Subcutaneous abdominal adipose tissue (tissue), 5 donors: ENCODE measurements around the gene ZNF618.

Source experiments
- H3K27ac ChIP-seq: one replicate; pipeline ENCODE4 v1.7.0; 2013; ENCODE audit warnings: low read depth, mild to moderate bottlenecking, inconsistent platforms, low read length, moderate library complexity
- H3K27me3 ChIP-seq, 5 donors: one replicate each; pipeline ENCODE4 v1.7.0; 2013; ENCODE audit warnings: low read length in 5 of 5, inconsistent platforms in 1 of 5; ENCODE audit not compliant: control insufficient read depth in 5 of 5, insufficient read depth in 4 of 5
- H3K36me3 ChIP-seq, 5 donors: one replicate each; pipeline ENCODE4 v1.7.0; 2013; ENCODE audit warnings: low read length in 5 of 5; ENCODE audit not compliant: control insufficient read depth in 5 of 5, insufficient read depth in 5 of 5
- H3K4me1 ChIP-seq, 5 donors: one replicate each; pipeline ENCODE4 v1.7.0; 2013; ENCODE audit warnings: low read length in 5 of 5, mild to moderate bottlenecking in 3 of 5, moderate library complexity in 1 of 5; ENCODE audit not compliant: control insufficient read depth in 5 of 5, insufficient read depth in 5 of 5
- H3K4me3 ChIP-seq, 5 donors: one replicate each; pipeline ENCODE4 v1.7.0; 2013; ENCODE audit warnings: low read length in 5 of 5, low read depth in 1 of 5
- H3K9ac ChIP-seq, 5 donors: one replicate each; pipeline ENCODE4 v1.7.0; 2013; ENCODE audit warnings: low read length in 5 of 5, mild to moderate bottlenecking in 4 of 5, moderate library complexity in 3 of 5
- H3K9me3 ChIP-seq, 5 donors: one replicate each; pipeline ENCODE4 v1.7.0; 2013; ENCODE audit warnings: low read length in 5 of 5; ENCODE audit not compliant: control insufficient read depth in 5 of 5
- donor health status: healthy.
- donor health status: healthy.
- donor health status: healthy.
- donor health status: healthy.
- donor health status: healthy.

The ZNF618 gene

GRCh38 chr9:114058688-114059046 is 182.6 kb downstream of the ZNF618 start:
- Histone ChIP-seq H3K36me3 (peaks cover 0 to 11% (median 3%) of the 10 kb centered on the region in 5 donors), H3K4me3 (no peak overlapping the region), H3K9ac (no peak overlapping the region), H3K9me3 (peaks cover 0 to 1% (median 0%) of the 10 kb centered on the region in 5 donors), H3K4me1 (peaks cover 2 to 16% (median 13%) of the 10 kb centered on the region in 5 donors), H3K27ac (no peak overlapping the region), H3K27me3 (peaks cover 0 to 10% (median 7%) of the 10 kb centered on the region in 5 donors)

GRCh38 chr9:114059047-114059803 is 183.1 kb downstream of the ZNF618 start:
- H3K9ac ChIP-seq, result peak overlapping the region in 1 of 5 donors; percentile 16
- peaks cover 0 to 10% (median 7%) of the 10 kb centered on the region in 5 donors for H3K27me3 ChIP-seq
- H3K4me3 ChIP-seq, result no peak overlapping the region
- H3K4me1 ChIP-seq, result peaks cover 2 to 16% (median 13%) of the 10 kb centered on the region in 5 donors
- H3K9me3 ChIP-seq, result peaks cover 0 to 5% (median 0%) of the 10 kb centered on the region in 5 donors
- H3K27ac ChIP-seq, result no peak overlapping the region
- H3K36me3 ChIP-seq, result peaks cover 0 to 8% (median under 1%) of the 10 kb centered on the region in 5 donors

GRCh38 chr9:114060070-114060469 is 184.0 kb downstream of the ZNF618 start:
- Histone ChIP-seq H3K9me3 (peaks cover 0 to 5% (median 0%) of the 10 kb centered on the region in 5 donors), H3K36me3 (peaks cover 0 to 8% (median 0%) of the 10 kb centered on the region in 5 donors), H3K27ac (no peak overlapping the region), H3K4me3 (no peak overlapping the region), H3K4me1 (peaks cover 2 to 16% (median 13%) of the 10 kb centered on the region in 5 donors), H3K9ac (peak overlapping the region in 1 of 5 donors; percentile 16), H3K27me3 (peaks cover 0 to 10% (median 9%) of the 10 kb centered on the region in 5 donors)

GRCh38 chr9:114060711-114061110 is 184.6 kb downstream of the ZNF618 start:
- Histone ChIP-seq H3K4me3 (no peak overlapping the region), H3K9me3 (peaks cover 0 to 5% (median 0%) of the 10 kb centered on the region in 5 donors), H3K36me3 (peaks cover 0 to 8% (median 0%) of the 10 kb centered on the region in 5 donors), H3K9ac (no peak overlapping the region), H3K27me3 (peaks cover 0 to 10% (median 9%) of the 10 kb centered on the region in 5 donors), H3K27ac (no peak overlapping the region), H3K4me1 (peaks cover 2 to 16% (median 13%) of the 10 kb centered on the region in 5 donors)

- no peak overlapping the region for H3K9ac ChIP-seq
- peaks cover 0 to 5% (median 0%) of the 10 kb centered on the region in 5 donors for H3K9me3 ChIP-seq
- no peak overlapping the region for H3K4me3 ChIP-seq
- no peak overlapping the region for H3K27ac ChIP-seq
- peaks cover 2 to 16% (median 13%) of the 10 kb centered on the region in 5 donors for H3K4me1 ChIP-seq
- peaks cover 0 to 11% (median 10%) of the 10 kb centered on the region in 5 donors for H3K27me3 ChIP-seq
- peaks cover 0 to 8% (median 0%) of the 10 kb centered on the region in 5 donors for H3K36me3 ChIP-seq
These were observed 185.2 kb downstream of the ZNF618 start for GRCh38 chr9:114061292-114061691.

- no peak overlapping the region for H3K4me3 ChIP-seq
- peaks cover 0 to 5% (median 0%) of the 10 kb centered on the region in 5 donors for H3K36me3 ChIP-seq
- H3K27me3 ChIP-seq, result peaks cover 0 to 11% (median 10%) of the 10 kb centered on the region in 5 donors
- H3K9ac ChIP-seq, result no peak overlapping the region
- H3K4me1 ChIP-seq, result peaks cover 2 to 16% (median 13%) of the 10 kb centered on the region in 5 donors
- H3K27ac ChIP-seq, result no peak overlapping the region
- H3K9me3 ChIP-seq, result peaks cover 0 to 5% (median 0%) of the 10 kb centered on the region in 5 donors
These were observed 185.8 kb downstream of the ZNF618 start for GRCh38 chr9:114061830-114062474.

- no peak overlapping the region for H3K4me3 ChIP-seq
- H3K27ac ChIP-seq, result no peak overlapping the region
- H3K9me3 ChIP-seq, result peaks cover 0 to 5% (median 0%) of the 10 kb centered on the region in 5 donors
These were observed 189.2 kb downstream of the ZNF618 start for GRCh38 chr9:114065304-114065703.

GRCh38 chr9:114069476-114070187 is 193.5 kb downstream of the ZNF618 start:
- no peak overlapping the region for H3K4me3 ChIP-seq

More at GRCh38 chr9:114065304-114065703, 189.2 kb downstream of the ZNF618 start:
- Histone ChIP-seq H3K36me3 (no peaks in the 10 kb centered on the region), H3K4me1 (peaks cover 0 to 2% (median under 1%) of the 10 kb centered on the region in 5 donors), H3K27me3 (peaks cover 0 to 13% (median 10%) of the 10 kb centered on the region in 5 donors), H3K9ac (no peak overlapping the region)

GRCh38 chr9:114070188-114071103 is 194.3 kb downstream of the ZNF618 start:
- no peak overlapping the region for H3K27ac ChIP-seq
- H3K36me3 ChIP-seq, result no peaks in the 10 kb centered on the region
- no peak overlapping the region for H3K4me3 ChIP-seq
- H3K9me3 ChIP-seq, result no peaks in the 10 kb centered on the region
- H3K4me1 ChIP-seq, result peaks cover 3 to 11% (median 9%) of the 10 kb centered on the region in 5 donors
- H3K27me3 ChIP-seq, result peaks cover 0 to 5% (median 2%) of the 10 kb centered on the region in 5 donors
- no peak overlapping the region for H3K9ac ChIP-seq

More at GRCh38 chr9:114069476-114070187, 193.5 kb downstream of the ZNF618 start:
- peaks cover 0 to 4% (median 2%) of the 10 kb centered on the region in 5 donors for H3K27me3 ChIP-seq
- H3K36me3 ChIP-seq, result no peaks in the 10 kb centered on the region
- no peak overlapping the region for H3K27ac ChIP-seq
- no peak overlapping the region for H3K9ac ChIP-seq
- peaks cover 3 to 11% (median 9%) of the 10 kb centered on the region in 5 donors for H3K4me1 ChIP-seq
- no peaks in the 10 kb centered on the region for H3K9me3 ChIP-seq
